GM19372 (cell line): ENCODE results near the gene SERPINB6.
"Not testable (repeated sequence)": the region's sequence is repeated elsewhere in the genome, so short reads cannot be mapped to it uniquely, and the experiment has no call there.

Experiments used
- ATAC-seq: cut with Tn5 transposase; IDR thresholded peaks from one replicate; pipeline ENCODE4 v1.9.1; 2021; ENCODE audit warnings: mild to moderate bottlenecking, low read depth, moderate library complexity; ENCODE audit not compliant: unreplicated experiment

SERPINB6 gene

GRCh38 chr6:2959909-2960719, 11.3 kb downstream of the SERPINB6 start:
- no peak for ATAC-seq

DNA sequence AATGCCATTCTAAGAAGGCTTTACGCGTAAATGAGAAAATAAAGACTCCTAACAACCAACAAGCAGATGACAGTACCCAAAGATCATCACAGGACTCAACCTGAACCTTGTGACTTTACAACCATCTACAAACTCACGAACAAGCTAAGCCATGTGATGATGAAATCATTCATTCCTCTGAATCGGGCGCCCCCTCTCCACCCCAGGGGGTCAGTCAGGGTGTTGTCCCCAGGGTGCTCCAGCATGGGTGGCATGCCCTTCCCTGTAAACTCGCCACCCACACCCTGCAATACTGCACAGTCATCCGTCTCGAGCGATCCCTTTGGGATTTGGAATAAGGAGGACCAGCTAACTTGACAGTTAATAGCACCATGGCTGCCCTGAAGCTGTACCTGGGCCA, 12.6 kb downstream of the SERPINB6 start:
- no peak for ATAC-seq

GRCh38 chr6:2958331-2958711, 13.0 kb downstream of the SERPINB6 start:
- ATAC-seq = no peak

GRCh38 chr6:2957696-2958330, 13.6 kb downstream of the SERPINB6 start:
- no peak for ATAC-seq

- ATAC-seq = no peak
Observed at GRCh38 chr6:2956930-2957685, 14.3 kb downstream of the SERPINB6 start.

GRCh38 chr6:2953098-2953497, 18.3 kb downstream of the SERPINB6 start:
- no peak for ATAC-seq

GRCh38 chr6:2952557-2953095, 18.7 kb downstream of the SERPINB6 start:
- peak; percentile 76 for ATAC-seq

GRCh38 chr6:2951728-2952127, 19.6 kb downstream of the SERPINB6 start:
- ATAC-seq = no peak

DNA sequence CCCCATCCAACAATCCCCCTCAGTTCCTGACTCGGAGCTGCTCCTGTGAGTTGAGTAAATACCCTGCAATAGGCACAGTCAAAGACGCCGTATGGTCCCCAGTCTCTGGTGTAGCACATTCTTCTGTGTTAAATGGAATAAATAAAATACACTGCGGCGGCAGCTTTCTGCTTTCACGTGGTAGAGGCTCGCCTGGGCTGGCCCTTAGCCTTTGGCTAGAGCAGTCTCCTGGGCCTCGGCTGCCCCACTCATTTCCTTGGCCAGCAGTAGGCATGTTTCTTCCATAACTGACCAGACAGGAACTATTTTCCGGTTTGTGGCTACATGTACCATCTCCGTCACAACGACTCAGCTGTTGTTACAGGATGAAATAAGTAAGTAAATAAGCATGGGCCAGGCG, 20.7 kb downstream of the SERPINB6 start:
- no peak for ATAC-seq

DNA sequence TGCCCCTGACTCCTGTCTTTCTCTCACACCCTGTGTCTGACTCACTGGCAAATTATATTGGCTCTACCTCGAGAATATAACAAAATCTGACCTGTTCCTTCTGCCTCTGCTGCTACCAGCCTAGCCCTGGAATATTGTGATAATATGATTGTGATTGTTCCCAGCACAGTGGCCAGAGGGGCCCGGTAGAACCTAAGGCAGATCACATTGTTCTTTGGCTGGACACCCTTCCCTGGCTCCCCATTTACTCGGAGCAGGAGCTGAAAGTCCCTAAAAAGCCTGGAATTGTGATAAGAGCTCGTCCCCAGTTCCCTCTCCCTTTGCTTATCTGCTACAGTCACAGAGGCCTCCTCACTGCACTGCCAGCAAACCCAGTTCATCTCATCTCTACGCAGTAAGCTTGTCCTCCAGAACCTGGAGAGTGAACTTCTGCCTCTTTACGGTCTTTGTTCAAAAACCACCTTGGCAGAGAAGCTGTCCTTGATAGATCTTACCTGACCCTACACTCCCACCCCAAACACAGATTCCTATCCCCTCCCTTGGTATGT, 21.8 kb downstream of the SERPINB6 start:
- no peak for ATAC-seq

DNA sequence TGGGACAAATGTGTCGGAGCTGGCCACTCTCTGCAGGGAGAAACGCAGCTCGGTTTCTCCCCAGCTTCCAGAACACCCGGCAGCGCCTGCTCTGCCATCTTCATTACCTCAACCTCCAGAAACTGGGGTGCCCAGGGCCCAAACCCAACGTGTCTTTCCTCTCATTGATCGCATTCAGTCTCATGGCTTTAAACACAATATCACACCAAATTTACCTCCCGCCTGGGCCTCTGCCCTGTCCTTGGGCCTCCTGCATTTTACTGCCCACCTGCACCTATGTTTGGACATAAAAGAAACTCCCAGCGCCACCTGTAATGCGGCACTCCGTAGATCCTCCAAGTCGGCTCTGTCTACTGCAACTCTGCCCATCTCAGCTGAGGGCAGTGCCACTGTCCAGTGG, 22.2 kb downstream of the SERPINB6 start:
- ATAC-seq = no peak

DNA sequence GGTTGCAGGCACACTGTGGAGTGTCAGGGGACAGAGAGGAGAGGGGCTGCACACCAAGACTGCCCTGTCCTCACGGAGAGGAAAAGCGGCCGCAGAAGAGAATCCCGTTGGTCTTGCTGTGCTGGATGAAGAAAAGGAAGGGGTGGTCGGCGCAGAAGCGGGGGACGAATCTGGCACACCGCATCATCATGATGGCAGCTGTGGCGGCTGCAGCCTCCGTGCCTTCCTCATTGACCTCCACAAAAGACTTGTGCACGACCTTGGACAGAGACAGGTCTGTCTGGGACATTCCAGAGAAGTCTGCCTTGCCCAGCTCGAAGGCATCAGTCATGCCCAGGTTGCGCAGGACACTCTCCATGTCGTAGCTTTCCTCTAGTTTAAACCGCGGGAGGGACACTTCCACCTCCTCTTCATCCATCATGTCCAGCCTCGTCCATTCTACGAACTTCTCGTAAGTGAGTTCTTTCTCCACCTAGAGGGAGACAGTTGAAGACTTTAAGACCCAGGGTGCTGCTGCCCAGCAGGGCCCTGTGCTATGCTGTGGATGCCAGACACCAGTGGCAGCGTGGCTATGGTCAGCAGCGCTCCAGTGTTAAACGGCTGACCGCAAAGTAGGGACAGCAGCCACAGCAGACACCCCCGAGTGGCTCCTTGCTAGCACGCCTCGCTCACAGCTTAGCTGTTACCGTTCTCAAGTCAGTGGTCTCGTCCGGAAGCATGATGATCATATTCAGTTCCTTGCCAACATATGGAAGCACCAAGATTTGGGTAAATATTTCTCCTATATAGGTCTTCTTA, 22.9 kb downstream of the SERPINB6 start:
- ATAC-seq = no peak

GRCh38 chr6:2947445-2947844, 23.9 kb downstream of the SERPINB6 start:
- ATAC-seq = no peak

GRCh38 chr6:2945153-2945452, 26.3 kb downstream of the SERPINB6 start:
- ATAC-seq = no peak

GRCh38 chr6:2944405-2945152, 26.8 kb downstream of the SERPINB6 start:
- ATAC-seq = no peak

GRCh38 chr6:2943564-2943955, 27.8 kb downstream of the SERPINB6 start:
- ATAC-seq = no peak

DNA sequence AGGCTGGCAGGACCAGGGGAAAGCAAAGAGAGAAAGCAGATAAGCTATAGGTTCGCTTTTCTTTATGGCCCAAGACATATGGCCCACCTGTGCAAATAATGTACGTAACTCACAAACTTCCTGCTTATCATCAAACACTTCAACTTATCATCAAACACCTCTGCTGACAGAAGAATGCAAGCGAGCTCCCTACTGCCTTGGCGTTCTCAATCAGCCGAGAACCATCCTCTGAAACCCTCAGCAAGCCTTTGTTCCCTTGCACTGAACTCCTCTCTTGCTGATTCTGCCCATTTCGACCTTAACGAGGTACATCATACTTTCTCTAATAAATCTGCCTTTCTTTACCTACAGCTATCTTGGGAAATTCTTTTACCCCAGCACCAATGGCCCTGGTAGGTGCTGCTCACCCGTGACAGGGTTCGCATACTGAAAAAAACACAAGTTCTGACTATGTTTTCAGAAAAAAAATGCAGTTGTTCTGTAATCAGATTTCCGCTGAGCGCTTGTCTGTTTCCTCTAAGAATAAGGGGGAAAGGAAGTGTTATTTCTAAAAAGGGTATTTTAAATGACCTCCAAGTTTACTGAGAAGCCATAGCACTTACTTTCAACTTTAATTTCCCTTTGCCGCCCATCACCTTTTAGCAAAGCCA, 28.3 kb downstream of the SERPINB6 start:
- ATAC-seq = no peak

DNA sequence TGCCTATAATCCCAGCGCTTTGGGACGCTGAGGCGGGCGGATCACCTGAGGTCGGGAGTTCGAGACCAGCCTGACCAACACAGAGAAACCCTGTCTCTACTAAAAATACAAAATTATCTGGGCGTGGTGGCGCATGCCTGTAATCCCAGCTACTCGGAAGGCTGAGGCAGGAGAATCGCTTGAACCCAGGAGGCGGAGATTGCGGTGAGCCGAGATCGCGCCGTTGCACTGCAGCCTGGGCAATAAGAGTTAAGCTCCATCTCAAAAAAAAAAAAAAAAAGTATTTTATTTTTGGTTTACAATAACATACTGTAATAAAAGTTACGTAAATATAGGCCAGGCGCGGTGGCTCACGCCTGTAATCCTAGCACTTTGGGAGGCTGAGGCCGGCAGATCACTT, 29.3 kb downstream of the SERPINB6 start:
- ATAC-seq = not testable (repeated sequence)

DNA sequence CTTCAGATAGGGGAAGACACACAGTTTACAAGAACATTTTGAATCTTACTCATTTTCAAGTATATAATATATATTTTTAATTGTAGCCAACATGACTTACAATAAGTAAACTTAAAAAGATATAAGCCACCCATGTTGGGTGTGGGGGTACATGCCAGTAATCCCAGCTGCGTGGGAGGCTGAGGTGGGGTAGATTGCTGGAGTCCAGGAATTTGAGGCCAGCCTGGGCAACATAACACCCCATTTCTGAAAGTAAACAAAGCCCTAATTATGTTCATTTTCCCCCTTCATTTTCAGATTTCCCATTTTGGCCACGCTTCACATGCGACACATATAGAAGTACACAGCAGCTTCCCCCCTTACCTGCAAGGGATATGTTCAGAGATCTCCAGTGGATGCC, 30.5 kb downstream of the SERPINB6 start:
- no peak for ATAC-seq
